ENCODE data around the gene FHIP2A. TPM values are rescaled to one million over a fixed set of nuclear protein-coding genes. Genes with fewer than 3 reads are reported as not detected.

FHIP2A gene
- total and polyA plus RNA-seq, 2 donors = 12.1 to 14.6 TPM

DNA sequence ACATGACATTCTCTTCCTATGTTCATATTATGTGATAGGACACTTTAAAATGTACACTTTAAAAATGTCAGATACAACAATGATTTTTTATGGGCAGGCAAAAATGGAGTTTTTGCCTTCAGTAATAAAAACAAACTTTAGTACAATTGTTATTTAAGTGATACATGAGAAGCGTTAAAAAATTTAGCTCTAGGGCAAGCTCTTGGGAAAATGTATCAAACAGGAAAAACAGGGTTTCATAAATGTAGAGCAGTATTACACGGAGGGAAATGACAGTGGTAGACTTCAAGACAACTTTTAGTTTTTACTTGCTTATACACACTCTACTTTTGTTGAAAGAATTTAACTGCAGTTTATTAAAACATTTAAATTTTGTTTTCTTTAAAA lies 1.5 kb downstream of the FHIP2A start:
- Histone ChIP-seq H3K9me3 (ENCODE audit: control insufficient read depth in 2 of 2, insufficient read depth in 1 of 2, low read length in 1 of 2) (no peaks in the 10 kb centered on the region), H3K4me3 (ENCODE audit: low read length in 2 of 2) (peak overlapping the region; percentile 77 to 99), H3K27me3 (ENCODE audit: control insufficient read depth in 2 of 2, insufficient read depth in 1 of 2, low read length in 1 of 2) (no peaks in the 10 kb centered on the region), H3K36me3 (ENCODE audit: control insufficient read depth in 2 of 2, insufficient read depth in 2 of 2, low read length in 1 of 2) (no peaks in the 10 kb centered on the region), H3K27ac (ENCODE audit: low read depth in 1 of 2, low read length in 1 of 2) (peak overlapping the region in 1 of 2 donors; percentile 75), H3K4me1 (ENCODE audit: control insufficient read depth in 2 of 2, insufficient read depth in 2 of 2, low read length in 2 of 2) (peaks cover 0 to 5% of the 10 kb centered on the region in 2 donors)
- 5% methylated on average over 2 of the region's 2 CpGs for WGBS
- peak in 1 of 9 donors; percentile 18 for DNase-seq (ENCODE audit: low read depth in 6 of 9, low spot score in 9 of 9)

DNA sequence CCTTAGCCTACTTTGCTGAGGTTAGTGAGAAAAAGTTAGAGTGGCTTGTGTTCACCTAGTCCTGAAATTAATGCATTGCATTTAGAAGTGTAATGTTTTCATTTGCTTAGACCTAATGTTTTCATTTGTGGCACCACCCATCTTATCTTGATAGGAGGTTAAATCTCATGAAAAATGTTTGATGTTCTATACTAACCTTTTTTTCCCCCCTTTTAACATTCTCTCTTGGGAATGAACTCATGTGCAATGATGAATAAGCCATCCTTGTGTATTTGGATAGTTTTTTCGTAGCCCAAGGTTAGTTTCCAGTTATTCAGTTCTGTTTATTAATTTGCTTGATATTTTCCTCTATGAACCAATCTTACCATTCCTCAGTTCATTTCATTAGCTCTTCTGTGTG lies 2.8 kb downstream of the FHIP2A start:
- H3K27me3 ChIP-seq (ENCODE audit: control insufficient read depth in 2 of 2, insufficient read depth in 1 of 2, low read length in 1 of 2) = no peaks in the 10 kb centered on the region
- no peak for DNase-seq (ENCODE audit: low read depth in 6 of 9, low spot score in 9 of 9)
- no peak overlapping the region for H3K27ac ChIP-seq (ENCODE audit: low read depth in 1 of 2, low read length in 1 of 2)
- no peaks in the 10 kb centered on the region for H3K36me3 ChIP-seq (ENCODE audit: control insufficient read depth in 2 of 2, insufficient read depth in 2 of 2, low read length in 1 of 2)
- no peak overlapping the region for H3K4me3 ChIP-seq (ENCODE audit: low read length in 2 of 2)
- no peaks in the 10 kb centered on the region for H3K9me3 ChIP-seq (ENCODE audit: control insufficient read depth in 2 of 2, insufficient read depth in 1 of 2, low read length in 1 of 2)
- H3K4me1 ChIP-seq (ENCODE audit: control insufficient read depth in 2 of 2, insufficient read depth in 2 of 2, low read length in 2 of 2) = peaks cover 0 to 5% of the 10 kb centered on the region in 2 donors
- WGBS = 97% methylated on average over 1 of the region's 1 CpG

DNA sequence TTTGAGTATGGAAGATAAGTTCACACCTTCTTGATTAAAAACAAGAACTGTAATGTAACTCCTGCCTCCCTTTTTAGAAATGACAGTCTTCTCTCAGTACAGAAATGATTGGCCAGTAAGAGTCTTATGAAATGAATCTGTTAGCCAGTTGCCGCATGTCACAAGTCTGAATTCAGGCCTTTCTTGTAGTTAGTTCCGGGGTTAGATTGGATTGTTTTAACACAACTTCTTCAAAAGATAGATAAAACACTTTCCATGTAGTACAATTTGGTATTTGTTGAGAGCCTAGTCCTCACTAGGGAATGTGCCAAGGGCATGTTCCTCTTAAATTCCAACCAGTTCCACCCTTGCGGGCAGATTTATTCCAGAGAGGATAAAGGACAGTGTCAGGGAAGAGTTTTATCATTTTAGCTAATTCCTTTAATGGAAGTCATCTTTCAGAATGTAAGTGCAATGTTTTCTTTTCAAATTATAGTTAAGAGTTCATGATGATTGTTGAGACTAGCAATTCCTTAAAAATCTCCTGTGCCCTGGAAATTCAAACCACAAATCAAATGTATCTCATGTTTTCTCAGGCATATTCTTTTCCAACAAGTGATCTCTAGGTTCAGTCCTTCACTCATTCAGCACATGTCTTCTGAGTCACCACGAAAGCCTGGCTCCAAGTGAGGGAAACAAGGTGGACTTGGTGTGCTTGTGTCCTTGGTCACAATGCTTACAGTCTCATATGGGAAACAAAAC lies 4.1 kb downstream of the FHIP2A start:
- no peak overlapping the region for H3K4me3 ChIP-seq (ENCODE audit: low read length in 2 of 2)
- H3K36me3 ChIP-seq (ENCODE audit: control insufficient read depth in 2 of 2, insufficient read depth in 2 of 2, low read length in 1 of 2) = no peaks in the 10 kb centered on the region
- 97% methylated on average over 4 of the region's 4 CpGs for WGBS
- H3K9me3 ChIP-seq (ENCODE audit: control insufficient read depth in 2 of 2, insufficient read depth in 1 of 2, low read length in 1 of 2) = no peaks in the 10 kb centered on the region
- H3K27me3 ChIP-seq (ENCODE audit: control insufficient read depth in 2 of 2, insufficient read depth in 1 of 2, low read length in 1 of 2) = no peaks in the 10 kb centered on the region
- DNase-seq (ENCODE audit: low read depth in 6 of 9, low spot score in 9 of 9) = no peak
- peaks cover 0 to 5% of the 10 kb centered on the region in 2 donors for H3K4me1 ChIP-seq (ENCODE audit: control insufficient read depth in 2 of 2, insufficient read depth in 2 of 2, low read length in 2 of 2)
- no peak overlapping the region for H3K27ac ChIP-seq (ENCODE audit: low read depth in 1 of 2, low read length in 1 of 2)

DNA sequence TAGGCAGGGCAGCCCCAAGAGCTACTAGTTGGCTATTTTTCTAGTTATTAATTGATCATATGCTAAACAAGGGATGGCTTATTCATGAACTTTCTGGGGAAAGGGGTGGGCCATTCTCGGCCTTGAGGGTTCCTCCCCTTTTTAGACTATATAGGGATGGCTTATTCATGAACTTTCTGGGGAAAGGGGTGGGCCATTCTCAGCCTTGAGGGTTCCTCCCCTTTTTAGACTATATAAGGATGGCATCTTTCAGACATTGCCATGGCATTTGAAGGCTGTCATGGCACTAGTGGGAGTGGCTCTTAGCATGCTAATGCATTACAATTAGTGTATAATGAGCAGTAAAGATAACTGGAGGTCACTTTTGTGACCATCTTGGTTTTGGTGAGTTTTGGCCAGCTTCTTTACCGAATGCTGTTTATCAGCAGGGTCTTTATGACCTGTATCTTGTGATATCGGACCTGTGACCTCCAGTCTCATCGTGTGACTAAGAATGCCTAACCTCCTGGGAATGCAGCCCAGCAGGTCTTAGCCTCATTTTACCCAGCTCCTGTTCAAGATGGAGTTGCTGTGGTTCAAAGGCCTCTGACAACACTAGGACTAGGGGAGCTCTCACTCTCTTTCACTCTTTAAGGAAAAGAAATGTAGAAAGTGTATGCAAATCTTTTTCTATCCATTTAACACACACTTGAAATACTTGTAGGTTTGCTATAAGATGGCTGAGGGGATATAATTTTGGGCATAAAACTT lies 7.8 kb downstream of the FHIP2A start:
- no peak overlapping the region for H3K4me3 ChIP-seq (ENCODE audit: low read length in 2 of 2)
- no peak overlapping the region for H3K27ac ChIP-seq (ENCODE audit: low read depth in 1 of 2, low read length in 1 of 2)
- no peaks in the 10 kb centered on the region for H3K9me3 ChIP-seq (ENCODE audit: control insufficient read depth in 2 of 2, insufficient read depth in 1 of 2, low read length in 1 of 2)
- peaks cover 3 to 10% of the 10 kb centered on the region in 2 donors for H3K36me3 ChIP-seq (ENCODE audit: control insufficient read depth in 2 of 2, insufficient read depth in 2 of 2, low read length in 1 of 2)
- no peak for DNase-seq (ENCODE audit: low read depth in 6 of 9, low spot score in 9 of 9)
- no peaks in the 10 kb centered on the region for H3K4me1 ChIP-seq (ENCODE audit: control insufficient read depth in 2 of 2, insufficient read depth in 2 of 2, low read length in 2 of 2)
- no peaks in the 10 kb centered on the region for H3K27me3 ChIP-seq (ENCODE audit: control insufficient read depth in 2 of 2, insufficient read depth in 1 of 2, low read length in 1 of 2)
- WGBS = 98% methylated on average over 4 of the region's 4 CpGs

DNA sequence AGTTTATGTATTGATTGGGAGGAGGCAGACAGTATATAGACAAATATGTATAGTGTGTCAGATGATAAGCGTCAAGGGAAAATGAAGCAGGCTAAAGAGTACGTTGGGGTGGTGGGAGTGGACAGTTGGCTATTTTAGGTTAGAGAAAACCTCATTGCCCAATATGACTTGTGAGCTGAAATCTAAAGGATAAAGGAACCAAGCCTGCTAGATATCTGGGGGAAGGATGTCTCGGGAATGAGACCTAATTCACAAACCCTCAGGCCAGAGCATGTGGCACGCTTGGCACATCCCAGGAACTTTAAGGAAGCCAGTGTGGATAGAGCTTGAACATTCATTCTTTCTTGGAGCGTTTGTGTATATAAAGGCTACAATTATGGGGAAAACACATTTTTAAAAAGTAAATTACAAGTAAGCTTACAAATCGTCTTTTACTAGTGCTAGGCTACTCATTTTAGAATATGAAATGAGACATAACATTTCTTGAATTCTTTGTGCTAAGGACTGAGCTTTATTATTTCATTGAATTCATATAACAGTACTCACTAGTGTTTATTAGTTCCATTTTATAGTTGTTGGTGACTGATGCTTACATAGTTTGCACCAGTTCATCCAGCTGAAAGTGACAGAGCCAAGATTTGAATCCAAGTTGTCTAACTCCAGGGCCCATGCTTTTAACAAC lies 9.7 kb downstream of the FHIP2A start:
- WGBS = 98% methylated on average over 6 of the region's 6 CpGs
- no peak for DNase-seq (ENCODE audit: low read depth in 6 of 9, low spot score in 9 of 9)
- Histone ChIP-seq H3K27me3 (ENCODE audit: control insufficient read depth in 2 of 2, insufficient read depth in 1 of 2, low read length in 1 of 2) (no peaks in the 10 kb centered on the region), H3K9me3 (ENCODE audit: control insufficient read depth in 2 of 2, insufficient read depth in 1 of 2, low read length in 1 of 2) (no peaks in the 10 kb centered on the region), H3K4me1 (ENCODE audit: control insufficient read depth in 2 of 2, insufficient read depth in 2 of 2, low read length in 2 of 2) (no peaks in the 10 kb centered on the region), H3K36me3 (ENCODE audit: control insufficient read depth in 2 of 2, insufficient read depth in 2 of 2, low read length in 1 of 2) (peaks cover 4 to 24% of the 10 kb centered on the region in 2 donors), H3K27ac (ENCODE audit: low read depth in 1 of 2, low read length in 1 of 2) (no peak overlapping the region), H3K4me3 (ENCODE audit: low read length in 2 of 2) (no peak overlapping the region)

DNA sequence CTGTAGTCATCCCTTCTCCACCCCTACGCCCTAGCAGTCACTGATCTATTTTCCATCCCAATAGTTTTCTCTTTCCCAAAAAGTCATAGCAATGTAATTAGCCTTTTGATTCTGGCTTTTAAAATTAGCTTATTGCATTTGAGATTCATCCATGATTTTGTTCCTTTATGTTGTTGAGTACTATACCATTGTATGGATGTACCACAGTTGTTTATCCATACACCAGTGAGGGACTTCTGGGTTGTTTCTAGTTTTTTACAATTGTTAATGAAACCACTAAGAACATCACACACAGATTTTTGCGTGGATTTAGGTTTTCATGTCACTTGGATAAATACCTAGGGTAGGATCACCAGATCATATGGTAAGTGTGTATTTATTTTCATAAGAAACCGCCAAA lies 16.1 kb downstream of the FHIP2A start:
- DNase-seq (ENCODE audit: low read depth in 6 of 9, low spot score in 9 of 9) = no peak
- H3K4me3 ChIP-seq (ENCODE audit: low read length in 2 of 2) = no peak overlapping the region
- H3K9me3 ChIP-seq (ENCODE audit: control insufficient read depth in 2 of 2, insufficient read depth in 1 of 2, low read length in 1 of 2) = no peaks in the 10 kb centered on the region
- WGBS = 98% methylated on average over 3 of the region's 3 CpGs
- H3K27ac ChIP-seq (ENCODE audit: low read depth in 1 of 2, low read length in 1 of 2) = no peak overlapping the region
- no peaks in the 10 kb centered on the region for H3K27me3 ChIP-seq (ENCODE audit: control insufficient read depth in 2 of 2, insufficient read depth in 1 of 2, low read length in 1 of 2)
- H3K36me3 ChIP-seq (ENCODE audit: control insufficient read depth in 2 of 2, insufficient read depth in 2 of 2, low read length in 1 of 2) = peaks cover 29 to 48% of the 10 kb centered on the region in 2 donors
- H3K4me1 ChIP-seq (ENCODE audit: control insufficient read depth in 2 of 2, insufficient read depth in 2 of 2, low read length in 2 of 2) = no peaks in the 10 kb centered on the region

DNA sequence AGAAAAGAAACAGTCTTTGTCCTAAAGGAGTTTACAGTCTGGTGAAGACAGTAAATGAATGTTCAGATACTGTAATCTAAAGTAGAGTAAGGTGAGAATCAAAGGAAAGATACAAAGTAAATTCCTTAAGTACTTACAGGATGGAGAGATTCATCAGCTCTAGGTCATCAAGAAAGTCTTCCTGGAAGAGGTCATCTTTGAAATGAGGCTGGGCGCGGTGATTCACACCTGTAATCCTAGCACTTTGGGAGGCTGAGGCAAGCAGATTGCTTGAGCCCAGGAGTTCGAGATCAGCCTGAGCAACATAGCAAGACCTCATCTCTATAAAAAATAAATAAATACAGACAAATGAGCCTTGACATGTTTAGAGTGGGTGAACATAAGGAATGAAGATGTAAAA lies 18.3 kb downstream of the FHIP2A start:
- H3K36me3 ChIP-seq (ENCODE audit: control insufficient read depth in 2 of 2, insufficient read depth in 2 of 2, low read length in 1 of 2) = peaks cover 39 to 60% of the 10 kb centered on the region in 2 donors
- no peak overlapping the region for H3K4me3 ChIP-seq (ENCODE audit: low read length in 2 of 2)
- H3K27ac ChIP-seq (ENCODE audit: low read depth in 1 of 2, low read length in 1 of 2) = no peak overlapping the region
- DNase-seq (ENCODE audit: low read depth in 6 of 9, low spot score in 9 of 9) = no peak
- H3K27me3 ChIP-seq (ENCODE audit: control insufficient read depth in 2 of 2, insufficient read depth in 1 of 2, low read length in 1 of 2) = no peaks in the 10 kb centered on the region
- H3K9me3 ChIP-seq (ENCODE audit: control insufficient read depth in 2 of 2, insufficient read depth in 1 of 2, low read length in 1 of 2) = no peaks in the 10 kb centered on the region
- 97% methylated on average over 3 of the region's 3 CpGs for WGBS
- no peaks in the 10 kb centered on the region for H3K4me1 ChIP-seq (ENCODE audit: control insufficient read depth in 2 of 2, insufficient read depth in 2 of 2, low read length in 2 of 2)

DNA sequence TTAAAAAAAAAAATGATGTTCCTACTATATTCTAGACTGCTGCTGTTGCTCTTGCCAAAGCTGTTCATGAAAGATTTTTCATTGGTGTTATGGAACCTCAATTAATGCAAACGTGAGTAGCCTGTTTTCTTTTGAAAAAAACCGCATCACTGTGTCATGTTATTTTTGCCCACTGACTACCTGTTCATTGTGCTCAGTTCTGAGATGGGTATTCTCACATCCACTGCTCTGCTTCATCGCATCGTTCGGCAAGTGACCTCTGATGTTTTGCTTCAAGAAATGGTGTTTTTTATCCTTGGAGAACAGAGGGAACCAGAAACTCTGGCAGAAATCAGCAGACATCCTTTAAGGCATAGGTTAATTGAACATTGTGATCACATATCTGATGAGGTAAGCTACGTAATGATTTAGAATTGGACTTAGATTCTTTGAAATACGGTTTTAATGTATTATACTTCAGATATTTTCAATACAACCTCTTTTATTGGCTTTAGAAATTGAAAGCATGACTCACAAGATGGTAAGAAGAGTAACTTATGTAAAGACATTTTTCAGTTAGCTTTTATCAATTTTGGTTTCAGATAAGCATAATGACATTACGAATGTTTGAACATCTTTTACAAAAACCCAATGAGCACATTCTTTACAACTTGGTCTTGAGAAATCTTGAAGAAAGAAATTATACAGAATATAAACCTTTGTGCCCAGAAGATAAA lies 24.6 kb downstream of the FHIP2A start:
- H3K9me3 ChIP-seq (ENCODE audit: control insufficient read depth in 2 of 2, insufficient read depth in 1 of 2, low read length in 1 of 2) = no peaks in the 10 kb centered on the region
- H3K4me3 ChIP-seq (ENCODE audit: low read length in 2 of 2) = no peak overlapping the region
- no peak for DNase-seq (ENCODE audit: low read depth in 6 of 9, low spot score in 9 of 9)
- no peaks in the 10 kb centered on the region for H3K4me1 ChIP-seq (ENCODE audit: control insufficient read depth in 2 of 2, insufficient read depth in 2 of 2, low read length in 2 of 2)
- H3K27me3 ChIP-seq (ENCODE audit: control insufficient read depth in 2 of 2, insufficient read depth in 1 of 2, low read length in 1 of 2) = no peaks in the 10 kb centered on the region
- no peak overlapping the region for H3K27ac ChIP-seq (ENCODE audit: low read depth in 1 of 2, low read length in 1 of 2)
- H3K36me3 ChIP-seq (ENCODE audit: control insufficient read depth in 2 of 2, insufficient read depth in 2 of 2, low read length in 1 of 2) = peaks cover 43 to 63% of the 10 kb centered on the region in 2 donors
- 98% methylated on average over 8 of the region's 8 CpGs for WGBS

Data from thymus (tissue), 11 donors.